HepG2 (cell line): ENCODE data around the gene AIDA. TPM values are rescaled to one million over a fixed set of nuclear protein-coding genes. Genes with fewer than 3 reads are reported as not detected.

Experiments
- MATR3 ChIP-seq: sonication (generic); formaldehyde crosslinking; IDR thresholded peaks from 2 replicates; pipeline ENCODE4 v1.4.0; 2020; ENCODE audit warnings: missing genetic modification reagents
- SOX6 ChIP-seq, 2 experiments: fragments of 450-650 bp in 1 of 2; sonication (generic) in 1 of 2; formaldehyde crosslinking in 1 of 2; IDR thresholded peaks; 2 replicates each; pipeline versions ENCODE4 v1.4.0 to v1.6.1; 2017 to 2020; ENCODE audit warnings: antibody characterized with exemption in 1 of 2, mild to moderate bottlenecking in 1 of 2, missing genetic modification reagents in 1 of 2
- STAT5B ChIP-seq: sonication (generic); formaldehyde crosslinking; IDR thresholded peaks from 2 replicates; pipeline ENCODE4 v1.4.0; 2020; ENCODE audit warnings: missing genetic modification reagents
- TEAD3 ChIP-seq: optimal IDR thresholded peaks from 2 replicates; pipeline ENCODE3; 2016; ENCODE audit warnings: borderline replicate concordance
- TOE1 ChIP-seq: sonication (generic); formaldehyde crosslinking; IDR thresholded peaks from 2 replicates; pipeline ENCODE4 v1.4.0; 2020; ENCODE audit warnings: mild to moderate bottlenecking, missing genetic modification reagents
- ZNF260 ChIP-seq: sonication (generic); formaldehyde crosslinking; IDR thresholded peaks from 2 replicates; pipeline ENCODE4 v1.4.0; 2020; ENCODE audit warnings: missing genetic modification reagents, low read depth, mild to moderate bottlenecking, borderline replicate concordance
- ZNF33A ChIP-seq: sonication (generic); formaldehyde crosslinking; IDR thresholded peaks from 2 replicates; pipeline ENCODE4 v1.5.1; 2020; ENCODE audit warnings: missing genetic modification reagents, mild to moderate bottlenecking, moderate library complexity, borderline replicate concordance
- ZNF674 ChIP-seq: sonication (generic); formaldehyde crosslinking; IDR thresholded peaks from 2 replicates; pipeline ENCODE4 v1.5.0; 2020; ENCODE audit warnings: low read depth, mild to moderate bottlenecking, missing genetic modification reagents
- ZSCAN22 ChIP-seq: sonication (generic); formaldehyde crosslinking; IDR thresholded peaks from 2 replicates; pipeline ENCODE4 v1.4.0; 2020; ENCODE audit warnings: mild to moderate bottlenecking, missing genetic modification reagents
- polyA plus RNA-seq, 8 experiments: library from polyadenylated mRNA; depleted of rRNA in 3 of 8; stranded (reverse) in 7 of 8; unstranded in 1 of 8; fragments of >200 nt; fragmentation: Illumina TruSeq in 4 of 8; extraction: Trizol in 4 of 8; gene quantifications; 2 replicates each; pipeline versions ENCODE4 v1.2.1 to v1.2.3, GENCODE V29; 2011 to 2016; ENCODE audit warnings: low read depth in 4 of 8, missing spikeins in 1 of 8, mixed read lengths in 1 of 8; ENCODE audit not compliant: insufficient read depth in 1 of 8
- total RNA-seq, 5 experiments: library from RNA; depleted of rRNA; stranded (reverse); fragments of >200 nt; fragmentation: Illumina TruSeq; extraction: Trizol; gene quantifications; 2 replicates each; pipeline ENCODE4 v1.2.3, GENCODE V29; 2016; ENCODE audit warnings: low read depth in 1 of 5
- TF ChIP-seq, protein P1 (sequence below): sonication (generic); formaldehyde crosslinking; IDR thresholded peaks from 2 replicates; pipeline ENCODE4 v1.4.0; 2020; ENCODE audit warnings: missing genetic modification reagents, borderline replicate concordance

AIDA gene
- total and polyA plus RNA-seq, 2 of the 13 experiments (the other 11 are each of a cell fraction or from before 2014, with no cell fraction given): 17.5 to 35.4 TPM

DNA sequence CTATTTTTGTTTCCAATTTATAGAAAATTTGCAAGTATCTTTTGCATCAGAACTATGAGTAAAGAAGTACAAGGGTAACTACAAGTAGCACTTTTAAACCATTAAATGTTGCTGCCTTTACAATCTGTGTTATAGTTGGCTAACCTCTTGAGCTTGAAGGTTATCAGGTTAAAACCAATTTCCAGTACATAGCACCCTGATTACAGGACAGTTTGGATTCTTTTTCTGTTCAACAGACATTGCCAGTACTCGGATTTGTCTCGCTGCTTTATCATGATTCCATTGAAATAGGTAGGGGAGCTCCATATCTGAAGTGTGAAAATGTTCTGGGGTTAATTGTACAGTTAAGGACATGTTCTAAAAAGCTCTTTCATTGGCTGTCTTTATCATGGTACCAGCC is 54.4 kb downstream of the AIDA start (continued):
- TF ChIP-seq ZNF33A (CRISPR knock-in tag) (no peak), MATR3 (no peak), ZNF674 (CRISPR knock-in tag) (no peak), STAT5B (CRISPR knock-in tag) (no peak), ZNF260 (CRISPR knock-in tag) (no peak), ZSCAN22 (CRISPR knock-in tag) (no peak), TEAD3 (no peak), SOX6 (IDR thresholded peaks at IDR 0.05) (no peak), SOX6 (CRISPR knock-in tag; IDR thresholded peaks at IDR 0.05) (no peak), TOE1 (CRISPR knock-in tag) (no peak)
- TF ChIP-seq, protein P1, sequence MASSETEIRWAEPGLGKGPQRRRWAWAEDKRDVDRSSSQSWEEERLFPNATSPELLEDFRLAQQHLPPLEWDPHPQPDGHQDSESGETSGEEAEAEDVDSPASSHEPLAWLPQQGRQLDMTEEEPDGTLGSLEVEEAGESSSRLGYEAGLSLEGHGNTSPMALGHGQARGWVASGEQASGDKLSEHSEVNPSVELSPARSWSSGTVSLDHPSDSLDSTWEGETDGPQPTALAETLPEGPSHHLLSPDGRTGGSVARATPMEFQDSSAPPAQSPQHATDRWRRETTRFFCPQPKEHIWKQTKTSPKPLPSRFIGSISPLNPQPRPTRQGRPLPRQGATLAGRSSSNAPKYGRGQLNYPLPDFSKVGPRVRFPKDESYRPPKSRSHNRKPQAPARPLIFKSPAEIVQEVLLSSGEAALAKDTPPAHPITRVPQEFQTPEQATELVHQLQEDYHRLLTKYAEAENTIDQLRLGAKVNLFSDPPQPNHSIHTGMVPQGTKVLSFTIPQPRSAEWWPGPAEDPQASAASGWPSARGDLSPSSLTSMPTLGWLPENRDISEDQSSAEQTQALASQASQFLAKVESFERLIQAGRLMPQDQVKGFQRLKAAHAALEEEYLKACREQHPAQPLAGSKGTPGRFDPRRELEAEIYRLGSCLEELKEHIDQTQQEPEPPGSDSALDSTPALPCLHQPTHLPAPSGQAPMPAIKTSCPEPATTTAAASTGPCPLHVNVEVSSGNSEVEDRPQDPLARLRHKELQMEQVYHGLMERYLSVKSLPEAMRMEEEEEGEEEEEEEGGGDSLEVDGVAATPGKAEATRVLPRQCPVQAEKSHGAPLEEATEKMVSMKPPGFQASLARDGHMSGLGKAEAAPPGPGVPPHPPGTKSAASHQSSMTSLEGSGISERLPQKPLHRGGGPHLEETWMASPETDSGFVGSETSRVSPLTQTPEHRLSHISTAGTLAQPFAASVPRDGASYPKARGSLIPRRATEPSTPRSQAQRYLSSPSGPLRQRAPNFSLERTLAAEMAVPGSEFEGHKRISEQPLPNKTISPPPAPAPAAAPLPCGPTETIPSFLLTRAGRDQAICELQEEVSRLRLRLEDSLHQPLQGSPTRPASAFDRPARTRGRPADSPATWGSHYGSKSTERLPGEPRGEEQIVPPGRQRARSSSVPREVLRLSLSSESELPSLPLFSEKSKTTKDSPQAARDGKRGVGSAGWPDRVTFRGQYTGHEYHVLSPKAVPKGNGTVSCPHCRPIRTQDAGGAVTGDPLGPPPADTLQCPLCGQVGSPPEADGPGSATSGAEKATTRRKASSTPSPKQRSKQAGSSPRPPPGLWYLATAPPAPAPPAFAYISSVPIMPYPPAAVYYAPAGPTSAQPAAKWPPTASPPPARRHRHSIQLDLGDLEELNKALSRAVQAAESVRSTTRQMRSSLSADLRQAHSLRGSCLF: no peak
- TF ChIP-seq, all 625 proteins: peak for 0
